ENCODE measurements around the gene CYBA. TPM values are rescaled to one million over a fixed set of nuclear protein-coding genes. Genes with fewer than 3 reads are reported as not detected.

Gene CYBA
- total and polyA plus RNA-seq, 2 of the 13 experiments (the other 11 are each of a cell fraction or from before 2014, with no cell fraction given): 196 to 250 TPM

GRCh38 chr16:88651276-88651988 lies 579 bp upstream of the CYBA start (continued):
- TF ChIP-seq, protein P1, sequence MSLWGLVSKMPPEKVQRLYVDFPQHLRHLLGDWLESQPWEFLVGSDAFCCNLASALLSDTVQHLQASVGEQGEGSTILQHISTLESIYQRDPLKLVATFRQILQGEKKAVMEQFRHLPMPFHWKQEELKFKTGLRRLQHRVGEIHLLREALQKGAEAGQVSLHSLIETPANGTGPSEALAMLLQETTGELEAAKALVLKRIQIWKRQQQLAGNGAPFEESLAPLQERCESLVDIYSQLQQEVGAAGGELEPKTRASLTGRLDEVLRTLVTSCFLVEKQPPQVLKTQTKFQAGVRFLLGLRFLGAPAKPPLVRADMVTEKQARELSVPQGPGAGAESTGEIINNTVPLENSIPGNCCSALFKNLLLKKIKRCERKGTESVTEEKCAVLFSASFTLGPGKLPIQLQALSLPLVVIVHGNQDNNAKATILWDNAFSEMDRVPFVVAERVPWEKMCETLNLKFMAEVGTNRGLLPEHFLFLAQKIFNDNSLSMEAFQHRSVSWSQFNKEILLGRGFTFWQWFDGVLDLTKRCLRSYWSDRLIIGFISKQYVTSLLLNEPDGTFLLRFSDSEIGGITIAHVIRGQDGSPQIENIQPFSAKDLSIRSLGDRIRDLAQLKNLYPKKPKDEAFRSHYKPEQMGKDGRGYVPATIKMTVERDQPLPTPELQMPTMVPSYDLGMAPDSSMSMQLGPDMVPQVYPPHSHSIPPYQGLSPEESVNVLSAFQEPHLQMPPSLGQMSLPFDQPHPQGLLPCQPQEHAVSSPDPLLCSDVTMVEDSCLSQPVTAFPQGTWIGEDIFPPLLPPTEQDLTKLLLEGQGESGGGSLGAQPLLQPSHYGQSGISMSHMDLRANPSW (CRISPR knock-in tag; IDR thresholded peaks at IDR 0.05; ENCODE audit: borderline replicate concordance): peak; percentile 87; the same call in 1 of the 2 replicates
- TF ChIP-seq ARNT2 (CRISPR knock-in tag; IDR thresholded peaks at IDR 0.05; ENCODE audit: low read depth): peak; percentile 26; the same call in 1 of the 2 replicates
- TF ChIP-seq THAP9 (CRISPR knock-in tag; IDR thresholded peaks at IDR 0.05; ENCODE audit: borderline replicate concordance): peak; percentile 74
- 0 out of 2 replicates have a peak, but pooled peaks have one; percentile 8 for TF ChIP-seq ZNF674 (CRISPR knock-in tag; IDR thresholded peaks at IDR 0.05; ENCODE audit: low read depth)
- 0 out of 2 replicates have a peak, but pooled peaks have one; percentile 60 for TF ChIP-seq FIP1L1 (IDR thresholded peaks at IDR 0.05; ENCODE audit: borderline replicate concordance, insufficient read depth, low read depth, low read length)
- peak; percentile 69 for TF ChIP-seq ZNF143 (CRISPR knock-in tag; IDR thresholded peaks at IDR 0.05)
- TF ChIP-seq MNT (IDR thresholded peaks at IDR 0.05): peak; percentile 71
- TF ChIP-seq, protein P2, sequence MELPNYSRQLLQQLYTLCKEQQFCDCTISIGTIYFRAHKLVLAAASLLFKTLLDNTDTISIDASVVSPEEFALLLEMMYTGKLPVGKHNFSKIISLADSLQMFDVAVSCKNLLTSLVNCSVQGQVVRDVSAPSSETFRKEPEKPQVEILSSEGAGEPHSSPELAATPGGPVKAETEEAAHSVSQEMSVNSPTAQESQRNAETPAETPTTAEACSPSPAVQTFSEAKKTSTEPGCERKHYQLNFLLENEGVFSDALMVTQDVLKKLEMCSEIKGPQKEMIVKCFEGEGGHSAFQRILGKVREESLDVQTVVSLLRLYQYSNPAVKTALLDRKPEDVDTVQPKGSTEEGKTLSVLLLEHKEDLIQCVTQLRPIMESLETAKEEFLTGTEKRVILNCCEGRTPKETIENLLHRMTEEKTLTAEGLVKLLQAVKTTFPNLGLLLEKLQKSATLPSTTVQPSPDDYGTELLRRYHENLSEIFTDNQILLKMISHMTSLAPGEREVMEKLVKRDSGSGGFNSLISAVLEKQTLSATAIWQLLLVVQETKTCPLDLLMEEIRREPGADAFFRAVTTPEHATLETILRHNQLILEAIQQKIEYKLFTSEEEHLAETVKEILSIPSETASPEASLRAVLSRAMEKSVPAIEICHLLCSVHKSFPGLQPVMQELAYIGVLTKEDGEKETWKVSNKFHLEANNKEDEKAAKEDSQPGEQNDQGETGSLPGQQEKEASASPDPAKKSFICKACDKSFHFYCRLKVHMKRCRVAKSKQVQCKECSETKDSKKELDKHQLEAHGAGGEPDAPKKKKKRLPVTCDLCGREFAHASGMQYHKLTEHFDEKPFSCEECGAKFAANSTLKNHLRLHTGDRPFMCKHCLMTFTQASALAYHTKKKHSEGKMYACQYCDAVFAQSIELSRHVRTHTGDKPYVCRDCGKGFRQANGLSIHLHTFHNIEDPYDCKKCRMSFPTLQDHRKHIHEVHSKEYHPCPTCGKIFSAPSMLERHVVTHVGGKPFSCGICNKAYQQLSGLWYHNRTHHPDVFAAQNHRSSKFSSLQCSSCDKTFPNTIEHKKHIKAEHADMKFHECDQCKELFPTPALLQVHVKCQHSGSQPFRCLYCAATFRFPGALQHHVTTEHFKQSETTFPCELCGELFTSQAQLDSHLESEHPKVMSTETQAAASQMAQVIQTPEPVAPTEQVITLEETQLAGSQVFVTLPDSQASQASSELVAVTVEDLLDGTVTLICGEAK (IDR thresholded peaks at IDR 0.05): no peak; the same call in 1 of the 2 replicates
- TF ChIP-seq, protein P2 (CRISPR knock-in tag; IDR thresholded peaks at IDR 0.05): peak; percentile 36; the same call in 1 of the 2 replicates
- TF ChIP-seq ZNF749 (CRISPR knock-in tag; IDR thresholded peaks at IDR 0.05; ENCODE audit: borderline replicate concordance): peak; percentile 70; the same call in 1 of the 2 replicates
- TF ChIP-seq ZNF792 (CRISPR knock-in tag; IDR thresholded peaks at IDR 0.05): peak; percentile 69; the same call in 1 of the 2 replicates
